Measurements from ENCODE around the gene AMBRA1.

The AMBRA1 gene

GRCh38 chr11:46393231-46393616 is 200.6 kb downstream of the AMBRA1 start:
- Histone ChIP-seq H3K79me2 (no peaks in the 10 kb centered on the region), H3K4me2 (ENCODE audit: low read length) (no peak overlapping the region), H3K27me3 (ENCODE audit: control insufficient read depth, insufficient read depth, low read length) (no peaks in the 10 kb centered on the region), H3K9ac (peak overlapping the region; percentile 11), H3K9me3 (ENCODE audit: control insufficient read depth, low read length) (no peaks in the 10 kb centered on the region), H3K36me3 (ENCODE audit: control insufficient read depth, insufficient read depth, low read length) (no peaks in the 10 kb centered on the region), H3K27ac (peak overlapping the region; percentile 98), H3K4me1 (peaks cover 10% of the 10 kb centered on the region), H3K4me3 (ENCODE audit: low read depth, low read length) (no peak overlapping the region), H2AFZ (peak overlapping the region; percentile 70)
- TF ChIP-seq CTCF (IDR thresholded peaks at IDR 0.05) = no peak

DNA sequence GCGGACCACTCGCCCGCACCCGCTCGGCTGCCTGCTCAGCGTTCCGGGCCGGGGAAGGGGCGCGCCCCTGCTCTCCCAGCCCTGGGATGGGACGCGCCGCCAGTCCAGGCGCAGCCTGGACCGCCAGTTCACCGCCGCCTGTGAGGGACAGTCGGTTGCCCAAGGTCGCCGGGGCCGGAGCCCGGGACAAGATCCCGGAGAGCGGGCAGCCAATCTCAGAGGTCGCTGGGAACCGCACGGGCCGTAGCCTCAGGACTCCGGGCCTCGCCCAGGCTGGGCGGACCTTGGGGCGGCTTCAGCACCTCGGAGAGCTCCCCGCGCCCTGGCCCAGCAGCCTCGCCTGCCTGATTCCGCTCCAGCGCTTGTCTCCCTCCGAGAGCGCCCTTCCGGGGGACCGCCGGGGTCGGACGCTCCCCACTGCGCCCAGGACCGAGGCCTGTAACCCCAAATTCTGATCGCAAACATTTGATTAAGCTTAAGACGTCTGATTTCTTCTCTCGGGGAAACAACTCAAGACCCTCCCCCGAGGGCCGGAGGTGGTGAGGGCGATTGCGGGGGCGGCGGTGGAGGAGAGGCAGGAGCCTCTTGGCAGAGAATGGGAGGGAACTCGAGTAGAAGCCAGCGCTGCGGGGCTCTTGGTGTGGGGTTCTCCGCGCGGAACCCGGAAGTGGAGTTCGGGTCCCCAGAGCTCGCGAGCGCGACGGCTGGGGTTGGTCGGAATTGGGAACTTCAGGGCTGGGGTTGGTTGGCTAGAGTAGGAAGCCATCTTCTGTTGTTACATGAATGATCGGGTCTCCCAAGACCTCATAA is 201.2 kb downstream of the AMBRA1 start:
- no peak overlapping the region for H3K4me3 ChIP-seq (ENCODE audit: low read depth, low read length)
- peak overlapping the region; percentile 98 for H3K27ac ChIP-seq
- TF ChIP-seq CTCF (IDR thresholded peaks at IDR 0.05) = peak; percentile 12
- H3K79me2 ChIP-seq = no peaks in the 10 kb centered on the region
- peak overlapping the region; percentile 72 for H3K9ac ChIP-seq
- H3K9me3 ChIP-seq (ENCODE audit: control insufficient read depth, low read length) = no peaks in the 10 kb centered on the region
- H2AFZ ChIP-seq = peak overlapping the region; percentile 73
- peaks cover 14% of the 10 kb centered on the region for H3K4me1 ChIP-seq
- no peaks in the 10 kb centered on the region for H3K36me3 ChIP-seq (ENCODE audit: control insufficient read depth, insufficient read depth, low read length)
- no peaks in the 10 kb centered on the region for H3K27me3 ChIP-seq (ENCODE audit: control insufficient read depth, insufficient read depth, low read length)
- H3K4me2 ChIP-seq (ENCODE audit: low read length) = peak overlapping the region; percentile 35

GRCh38 chr11:46391578-46392420 is 202.0 kb downstream of the AMBRA1 start, which contains the start of gene CHRM4:
Gene CHRM4, minus strand, starts transcription at chr11:46391776. Its CDS starts 5,219 bp downstream, at chr11:46386557.
- Histone ChIP-seq H3K4me3 (ENCODE audit: low read depth, low read length) (no peak within 1 kb of the TSS), H3K79me2 (no peaks in the 10 kb centered on the region), H3K9me3 (ENCODE audit: control insufficient read depth, low read length) (no peaks in the 10 kb centered on the region), H3K4me2 (ENCODE audit: low read length) (peak within 1 kb of the TSS; percentile 35), H3K36me3 (ENCODE audit: control insufficient read depth, insufficient read depth, low read length) (no peaks in the 10 kb centered on the region), H3K4me1 (peaks cover 14% of the 10 kb centered on the region), H3K27me3 (ENCODE audit: control insufficient read depth, insufficient read depth, low read length) (no peaks in the 10 kb centered on the region), H2AFZ (peak within 1 kb of the TSS; percentile 73), H3K9ac (peak within 1 kb of the TSS; percentile 72), H3K27ac (peak within 1 kb of the TSS; percentile 98)
- peak; percentile 40 for TF ChIP-seq CTCF (IDR thresholded peaks at IDR 0.05)

- Histone ChIP-seq H3K9ac (peak overlapping the region; percentile 46), H3K79me2 (no peaks in the 10 kb centered on the region), H3K27me3 (ENCODE audit: control insufficient read depth, insufficient read depth, low read length) (no peaks in the 10 kb centered on the region), H3K36me3 (ENCODE audit: control insufficient read depth, insufficient read depth, low read length) (no peaks in the 10 kb centered on the region), H3K4me2 (ENCODE audit: low read length) (no peak overlapping the region), H3K4me1 (peaks cover 14% of the 10 kb centered on the region), H3K9me3 (ENCODE audit: control insufficient read depth, low read length) (no peaks in the 10 kb centered on the region), H2AFZ (no peak overlapping the region), H3K4me3 (ENCODE audit: low read depth, low read length) (no peak overlapping the region), H3K27ac (peak overlapping the region; percentile 68)
- no peak for TF ChIP-seq CTCF (IDR thresholded peaks at IDR 0.05)
These were observed 202.6 kb downstream of the AMBRA1 start for GRCh38 chr11:46391186-46391577.
